HK-2 (cell line): ENCODE data around the gene TNPO1.
"Not testable (repeated sequence)": the region's sequence is repeated elsewhere in the genome, so short reads cannot be mapped to it uniquely, and the experiment has no call there.

Experiments
- DNase-seq: peaks from one replicate; pipeline ENCODE4 v3.0.0-alpha.2; 2018; ENCODE audit not compliant: unreplicated experiment

The TNPO1 gene

DNA sequence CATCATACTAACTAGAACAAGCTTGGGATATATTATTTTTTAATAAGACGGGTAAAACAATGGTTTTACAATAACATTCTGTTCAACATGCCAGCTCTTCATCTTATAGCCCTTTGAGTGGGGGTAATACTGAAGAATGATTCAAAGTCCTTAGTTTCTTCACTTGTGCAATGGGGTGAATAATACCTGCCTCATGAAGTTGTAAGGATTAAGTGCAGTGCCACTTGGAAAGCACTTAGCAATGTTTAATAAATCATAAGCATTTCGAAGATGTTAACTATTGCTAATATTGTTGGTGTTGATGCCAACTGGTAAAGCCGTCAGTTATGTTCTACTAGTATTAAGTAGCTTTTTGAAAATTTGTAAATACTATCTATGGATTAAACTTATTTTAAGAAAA is 38.0 kb downstream of the TNPO1 start:
- no peak for DNase-seq

GRCh38 chr5:72855821-72856220 is 39.4 kb downstream of the TNPO1 start:
- no peak for DNase-seq

DNA sequence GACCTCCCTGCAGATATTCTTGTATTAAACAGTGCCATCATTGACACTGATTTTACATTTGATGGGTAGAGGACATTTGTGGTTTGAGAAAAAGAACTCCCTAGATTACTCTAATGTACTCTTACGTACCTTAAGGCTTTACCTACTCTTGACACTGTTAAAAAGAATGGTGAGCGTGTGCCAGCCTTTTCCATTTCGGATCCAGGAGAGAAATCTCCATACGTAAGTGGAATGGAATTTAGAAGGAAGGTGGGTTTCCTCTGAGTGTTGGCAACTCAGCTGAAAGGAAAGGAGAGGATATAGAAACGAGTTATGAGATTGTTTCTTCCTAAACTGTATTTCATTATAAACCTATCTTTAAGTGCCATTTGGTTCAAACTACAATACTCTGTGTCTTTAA is 40.9 kb downstream of the TNPO1 start:
- no peak for DNase-seq

- no peak for DNase-seq
Measured at GRCh38 chr5:72859127-72859526, 42.7 kb downstream of the TNPO1 start.

DNA sequence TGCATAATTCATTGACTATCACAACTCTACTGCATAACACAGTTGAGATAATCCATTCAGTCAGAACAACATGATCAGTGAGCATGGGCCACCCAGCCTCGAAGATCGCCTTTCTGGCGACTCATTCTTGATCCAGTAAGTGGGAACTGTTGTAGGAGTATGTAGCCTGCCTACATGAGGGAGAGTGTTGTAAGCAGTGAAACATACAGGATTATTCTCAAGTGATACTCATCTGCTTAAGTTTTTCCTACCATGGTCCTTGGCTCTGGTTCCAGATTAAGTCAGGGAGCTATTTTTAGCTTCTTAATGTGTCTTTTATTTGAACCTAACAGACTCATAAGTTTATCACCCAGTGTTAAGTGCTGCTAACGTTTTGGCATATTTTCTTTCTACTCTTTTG is 44.0 kb downstream of the TNPO1 start:
- no peak for DNase-seq

DNA sequence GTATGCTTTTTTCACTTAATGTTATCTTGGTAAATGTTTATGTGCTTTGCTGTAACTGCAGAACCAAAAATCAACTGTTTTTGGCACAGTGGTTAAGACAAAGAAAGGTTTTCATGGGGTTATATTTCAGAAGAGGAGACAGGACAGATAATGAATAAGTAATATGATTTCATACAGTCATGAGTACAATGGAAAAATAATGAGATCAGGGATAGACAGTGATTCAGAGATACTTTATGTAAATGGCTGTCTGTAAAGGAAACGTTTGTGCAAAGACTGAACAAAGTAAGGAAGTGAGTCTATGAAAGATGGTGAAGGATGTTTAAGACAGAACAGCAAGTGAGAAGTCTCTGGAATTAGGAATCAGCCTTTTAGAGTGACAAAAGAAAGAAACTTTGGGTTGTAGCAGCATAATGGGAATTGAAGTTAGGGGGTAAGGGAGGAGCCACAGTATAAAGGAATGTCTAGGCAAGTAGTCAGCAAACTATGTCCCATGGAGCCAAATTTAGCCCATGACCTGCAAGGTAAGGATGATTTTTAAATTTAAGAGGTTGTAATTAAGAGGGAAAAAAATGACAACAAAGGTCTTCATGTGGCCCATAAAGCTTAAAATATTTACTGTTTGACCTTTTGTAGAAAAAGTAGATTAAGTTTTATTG is 55.0 kb downstream of the TNPO1 start:
- no peak for DNase-seq

DNA sequence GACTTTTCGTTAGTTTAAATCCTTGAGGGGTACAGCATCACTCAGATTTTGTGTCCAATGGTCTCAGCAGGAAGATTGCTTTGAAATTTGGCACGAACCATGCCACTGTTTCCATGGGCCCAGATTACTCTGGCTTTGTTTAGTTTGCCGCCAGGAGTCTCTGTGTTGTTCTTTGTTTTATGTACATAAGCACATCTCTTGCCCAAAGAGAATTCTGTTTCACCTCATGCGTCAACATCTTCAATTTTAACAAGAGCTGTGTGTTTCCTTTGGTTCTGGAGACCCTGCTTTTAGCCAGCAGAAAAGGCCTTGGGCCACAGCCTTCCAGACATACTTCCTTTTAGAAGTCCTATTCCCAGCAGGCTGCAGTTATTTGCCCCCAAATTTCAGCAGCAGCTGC is 62.4 kb downstream of the TNPO1 start:
- no peak for DNase-seq

DNA sequence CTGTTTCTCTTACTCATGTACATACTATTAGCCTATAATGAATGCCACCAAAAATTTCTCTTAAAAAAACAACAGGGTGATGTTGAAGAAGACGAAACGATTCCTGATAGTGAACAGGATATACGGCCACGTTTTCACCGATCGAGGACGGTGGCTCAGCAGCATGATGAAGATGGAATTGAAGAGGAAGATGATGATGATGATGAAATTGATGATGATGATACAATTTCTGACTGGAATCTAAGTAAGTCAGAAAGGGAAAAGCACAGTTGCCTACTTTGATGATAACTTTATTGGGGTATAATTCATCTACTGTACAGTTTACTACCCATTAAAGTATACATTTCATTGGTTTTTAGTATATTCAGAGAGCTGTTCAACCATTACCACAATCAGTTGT is 66.5 kb downstream of the TNPO1 start:
- no peak for DNase-seq

GRCh38 chr5:72883850-72884249 is 67.4 kb downstream of the TNPO1 start:
- no peak for DNase-seq

GRCh38 chr5:72884892-72885291 is 68.4 kb downstream of the TNPO1 start:
- DNase-seq = no peak

DNA sequence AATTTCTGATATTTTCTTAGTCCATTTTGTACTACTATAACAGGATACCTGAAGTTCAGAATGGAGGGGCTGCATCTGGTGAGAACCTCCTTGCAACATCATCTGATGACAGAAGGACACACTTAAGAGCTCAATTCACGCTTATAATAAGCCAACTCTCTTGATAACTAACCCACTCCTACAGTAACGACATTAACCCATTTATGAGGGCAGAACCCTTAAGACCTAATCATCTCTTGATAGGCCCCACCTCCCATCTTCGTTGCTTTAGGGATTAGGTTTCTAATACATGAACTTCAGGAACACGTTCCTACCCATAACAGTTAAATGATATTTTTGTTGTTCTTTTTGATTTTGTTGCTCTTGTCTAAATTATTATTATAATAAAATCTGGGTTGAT is 69.4 kb downstream of the TNPO1 start:
- DNase-seq = no peak

- DNase-seq = no peak
Measured at GRCh38 chr5:72888595-72888994, 72.1 kb downstream of the TNPO1 start.

GRCh38 chr5:72889324-72889723 is 72.9 kb downstream of the TNPO1 start:
- no peak for DNase-seq

DNA sequence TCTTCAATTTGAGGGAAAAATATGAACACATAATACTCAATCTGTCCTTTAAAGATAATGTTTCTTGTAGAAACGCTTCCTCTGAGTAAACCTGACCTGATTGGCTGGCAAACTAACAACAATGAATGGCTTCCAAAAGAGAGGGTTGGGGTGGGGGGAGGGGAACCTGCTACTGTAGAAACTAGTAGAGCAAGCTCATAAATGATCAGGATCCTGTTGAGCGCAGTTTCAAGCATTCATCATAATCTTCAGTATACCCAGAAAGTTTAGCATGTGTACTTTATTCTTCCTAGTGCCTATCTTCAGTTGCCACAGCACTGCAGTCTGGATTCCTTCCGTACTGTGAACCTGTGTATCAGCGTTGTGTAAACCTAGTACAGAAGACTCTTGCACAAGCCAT is 76.4 kb downstream of the TNPO1 start:
- DNase-seq = no peak

- no peak for DNase-seq
Measured at GRCh38 chr5:72895758-72896157, 79.3 kb downstream of the TNPO1 start.

- no peak for DNase-seq
Measured at GRCh38 chr5:72906806-72907205, 90.3 kb downstream of the TNPO1 start.

DNA sequence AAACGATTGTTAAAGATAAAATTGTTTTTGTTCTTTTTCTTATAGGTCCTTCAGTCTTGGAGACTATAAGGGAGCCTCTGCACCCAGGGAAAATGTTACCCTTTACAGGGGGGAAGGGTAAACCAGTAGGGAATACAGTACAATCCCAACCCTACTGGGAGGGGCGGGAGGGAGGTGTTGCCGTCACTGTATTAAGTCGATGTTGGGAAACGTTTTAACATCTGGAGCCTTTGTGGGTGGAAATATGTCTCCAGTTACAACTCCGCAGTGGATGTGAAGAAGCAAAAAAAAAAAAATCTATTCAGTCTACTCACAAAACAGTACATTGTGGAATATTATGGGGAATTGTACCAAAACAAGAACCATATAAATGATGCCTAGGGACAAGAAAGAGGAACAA is 92.2 kb downstream of the TNPO1 start:
- no peak for DNase-seq

- DNase-seq = no peak
Measured at GRCh38 chr5:72917371-72917776, 100.9 kb downstream of the TNPO1 start.

DNA sequence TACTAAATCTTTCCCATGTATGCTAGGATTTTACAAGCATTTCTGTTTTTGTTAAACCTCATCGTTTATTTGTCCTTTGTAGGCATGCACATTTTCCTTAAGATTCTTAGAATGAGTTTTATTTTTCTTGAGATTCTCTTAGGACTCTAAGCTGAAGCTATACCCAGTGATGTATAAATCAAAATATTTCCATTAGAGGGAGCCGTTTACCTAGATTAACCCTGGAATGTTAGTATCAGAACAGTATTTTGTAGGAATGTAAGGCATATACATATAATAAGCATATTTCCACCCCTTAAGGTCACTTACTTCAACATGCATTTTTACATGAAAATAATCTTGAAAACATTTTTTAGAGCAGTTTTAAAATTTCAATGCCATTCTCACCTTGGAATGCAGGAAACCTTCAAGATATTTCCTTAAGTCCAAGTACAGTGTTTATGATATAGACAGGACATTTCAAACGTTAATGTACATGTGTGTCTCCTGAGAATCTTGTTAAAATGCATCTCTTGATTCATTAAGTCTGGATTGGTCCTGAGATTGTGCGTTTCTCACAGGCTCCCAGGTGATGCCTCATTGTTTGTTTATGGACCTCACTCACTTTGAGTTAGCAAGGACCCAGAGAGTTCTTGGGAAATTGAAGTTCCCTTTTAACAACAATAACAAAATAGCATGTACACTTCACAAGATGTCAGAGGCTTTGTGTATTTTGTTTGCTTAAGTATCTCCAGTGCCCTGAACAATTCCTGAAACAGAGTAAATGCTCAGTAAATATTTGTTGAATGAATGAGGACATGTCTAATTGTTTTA is 104.4 kb downstream of the TNPO1 start:
- DNase-seq = no peak

DNA sequence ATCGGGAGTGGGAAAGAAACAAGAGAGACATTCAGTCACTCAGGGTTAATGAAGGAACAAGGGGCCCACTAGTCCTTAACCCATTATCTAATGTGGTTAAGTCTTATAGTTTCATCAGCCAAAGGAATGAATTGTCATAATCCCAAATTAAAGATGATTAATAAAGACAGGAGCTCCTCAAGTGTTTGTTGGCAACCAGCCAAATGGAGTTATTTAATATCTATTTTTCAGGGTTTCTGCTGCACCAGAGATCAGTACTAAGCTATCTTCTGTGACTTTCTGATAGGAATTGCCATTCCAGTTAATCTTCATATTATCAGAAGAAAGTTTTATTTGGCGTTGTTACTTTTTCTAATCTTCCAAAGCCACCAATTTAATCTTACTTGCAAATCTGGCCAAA is 105.4 kb downstream of the TNPO1 start:
- DNase-seq = no peak

- no peak for DNase-seq
Measured at GRCh38 chr5:72922422-72922821, 106.0 kb downstream of the TNPO1 start.

- no peak for DNase-seq
Measured at GRCh38 chr5:72925336-72926010, 109.0 kb downstream of the TNPO1 start.

- not testable (repeated sequence) for DNase-seq
Measured at GRCh38 chr5:72932686-72933085, 116.2 kb downstream of the TNPO1 start.
